ENCODE data around the gene SPDL1. TPM values are rescaled to one million over a fixed set of nuclear protein-coding genes. Genes with fewer than 3 reads are reported as not detected.

The SPDL1 gene
- total and polyA plus RNA-seq, 2 of the 8 experiments (the other 6 are each of a cell fraction or from before 2014, with no cell fraction given) = 16.9 to 44.5 TPM

- Histone ChIP-seq H3K79me1 (ENCODE audit: low read depth, low read length) (no peaks in the 10 kb centered on the region), H3K23ac (ENCODE audit: insufficient read length) (no peak overlapping the region), H2AK5ac (ENCODE audit: low read depth, low read length) (no peak overlapping the region), H2BK120ac (replicated peaks; ENCODE audit: low read depth, low read length) (no peak overlapping the region), H3K4me1 (replicated peaks in 1 of 4; ENCODE audit: control insufficient read depth in 3 of 4, insufficient read depth in 4 of 4, low read length in 3 of 4) (no peaks in the 10 kb centered on the region), H2BK12ac (ENCODE audit: low read depth, low read length) (no peak overlapping the region), H3K27ac (ENCODE audit: low read depth, low read length) (no peak overlapping the region), H2BK20ac (ENCODE audit: low read length) (no peak overlapping the region), H3K23me2 (ENCODE audit: low read depth, low read length) (no peaks in the 10 kb centered on the region), H2BK5ac (ENCODE audit: low read depth, low read length) (no peak overlapping the region), H3K4me2 (ENCODE audit: insufficient read depth in 1 of 2, low read depth in 2 of 2, low read length in 2 of 2) (no peak overlapping the region), H3K27me3 (replicated peaks in 1 of 4; ENCODE audit: control insufficient read depth in 3 of 4, extremely low read depth in 1 of 4, insufficient read depth in 3 of 4, low read length in 3 of 4) (no peaks in the 10 kb centered on the region), H3K9ac (replicated peaks in 1 of 4; ENCODE audit: extremely low read depth in 1 of 4, low read depth in 3 of 4, low read length in 3 of 4) (no peak overlapping the region), H2BK15ac (ENCODE audit: low read length) (no peak overlapping the region), H3K14ac (ENCODE audit: insufficient read length) (no peak overlapping the region), H3K79me2 (ENCODE audit: control insufficient read depth in 1 of 2, insufficient read depth in 2 of 2, low read length in 2 of 2) (no peaks in the 10 kb centered on the region), H4K20me1 (replicated peaks in 1 of 2; ENCODE audit: control insufficient read depth in 1 of 2, insufficient read depth in 2 of 2, low read length in 2 of 2) (no peaks in the 10 kb centered on the region), H4K5ac (ENCODE audit: insufficient read length, low read depth, low read length) (no peak overlapping the region), H4K91ac (replicated peaks; ENCODE audit: insufficient read length, low read length) (no peak overlapping the region), H3K4me3 (ENCODE audit: extremely low read depth in 1 of 4, insufficient read depth in 2 of 4, low read depth in 3 of 4, low read length in 4 of 4) (no peak overlapping the region), H3K4ac (replicated peaks; ENCODE audit: insufficient read length, low read depth, low read length) (no peak overlapping the region), H2AFZ (ENCODE audit: low read length) (no peak overlapping the region), H3K56ac (replicated peaks; ENCODE audit: insufficient read length, low read depth, low read length) (no peak overlapping the region), H3K36me3 (ENCODE audit: control insufficient read depth in 2 of 4, insufficient read depth in 4 of 4, low read length in 3 of 4) (no peaks in the 10 kb centered on the region), H4K8ac (ENCODE audit: extremely low read depth, insufficient read depth, low read length) (no peak overlapping the region), H3K18ac (ENCODE audit: extremely low read depth, low read length) (no peak overlapping the region), H3K9me3 (ENCODE audit: insufficient read depth in 2 of 2, low read depth in 1 of 2, low read length in 1 of 2) (0 out of 4 replicates have a peak, but pooled peaks cover 0 to 3% of the 10 kb centered on the region in 2 experiments)
- ChIA-PET CTCF (ENCODE audit: partially characterized antibody) (interaction anchor here (3.6 kb wide), 1 partner anchor 563 kb away, joined by 12 read pairs; no protein-coding TSS in a partner anchor), POLR2A (ENCODE audit: partially characterized antibody) (no interaction called here)
- no peak for DNase-seq (ENCODE audit: low read depth in 1 of 2, low spot score in 2 of 2)
- 84% methylated on average over 4 of the region's 4 CpGs; no CpG with 5 or more reads in 1 of the 2 experiments for WGBS, 2 experiments (ENCODE audit: extremely low coverage in 1 of 2, insufficient coverage in 1 of 2, insufficient read length in 1 of 2, insufficient replicate concordance in 2 of 2, low coverage in 1 of 2, low lambda C conversion rate in 2 of 2, missing lambda C conversion rate in 1 of 2)
- TF ChIP-seq SIRT6 (IDR thresholded peaks at IDR 0.05; ENCODE audit: low read length) = no peak
- TF ChIP-seq SP4 (IDR thresholded peaks at IDR 0.05; ENCODE audit: low read length) = no peak
- no peak for TF ChIP-seq CREB1 (IDR thresholded peaks at IDR 0.05)
- no peak for TF ChIP-seq NANOG (IDR thresholded peaks at IDR 0.05; ENCODE audit: insufficient read depth, low read depth, low read length, poor library complexity, severe bottlenecking)
- TF ChIP-seq SIN3A (conservative IDR thresholded peaks at IDR 0.05 in 1 of 2, IDR thresholded peaks at IDR 0.05 in 1 of 2; ENCODE audit: low read depth in 1 of 2, low read length in 2 of 2) = no peak
- TF ChIP-seq EGR1 (IDR thresholded peaks at IDR 0.05; ENCODE audit: borderline replicate concordance, low read depth, low read length) = no peak
- no peak for FAIRE-seq
Observed at GRCh38 chr5:169550227-169550626, 33.3 kb upstream of the SPDL1 start.
